GM06990 (cell line): ENCODE data around the gene CCL25.

Source experiments
- DNase-seq: peaks from one replicate; pipeline ENCODE4 v3.0.0-alpha.2; 2011; ENCODE audit not compliant: insufficient read length; ENCODE audit errors: extremely low read depth
- H3K27me3 ChIP-seq: replicated peaks from 2 replicates; pipeline ENCODE4 v1.6.0; 2011; ENCODE audit warnings: low read length; ENCODE audit not compliant: control insufficient read depth, insufficient read depth
- H3K36me3 ChIP-seq: 2 replicates; pipeline ENCODE4 v1.5.1; 2011; ENCODE audit warnings: low read length; ENCODE audit not compliant: control insufficient read depth, insufficient read depth
- H3K4me3 ChIP-seq: replicated peaks from 2 replicates; pipeline ENCODE4 v1.5.1; 2011; ENCODE audit warnings: low read depth, mild to moderate bottlenecking, control low read depth, low read length
- TF ChIP-seq, protein P1 (sequence below): IDR thresholded peaks from 2 replicates; pipeline ENCODE4 v1.5.1; 2011; ENCODE audit warnings: low read length, control low read depth, mild to moderate bottlenecking, inconsistent platforms; ENCODE audit not compliant: insufficient read depth, poor library complexity, severe bottlenecking

Gene CCL25

GRCh38 chr19:8084152-8084551 is 31.6 kb downstream of the CCL25 start:
- no peaks in the 10 kb centered on the region for H3K27me3 ChIP-seq

GRCh38 chr19:8085598-8086408 is 33.2 kb downstream of the CCL25 start:
- DNase-seq = no peak
- TF ChIP-seq, protein P1, sequence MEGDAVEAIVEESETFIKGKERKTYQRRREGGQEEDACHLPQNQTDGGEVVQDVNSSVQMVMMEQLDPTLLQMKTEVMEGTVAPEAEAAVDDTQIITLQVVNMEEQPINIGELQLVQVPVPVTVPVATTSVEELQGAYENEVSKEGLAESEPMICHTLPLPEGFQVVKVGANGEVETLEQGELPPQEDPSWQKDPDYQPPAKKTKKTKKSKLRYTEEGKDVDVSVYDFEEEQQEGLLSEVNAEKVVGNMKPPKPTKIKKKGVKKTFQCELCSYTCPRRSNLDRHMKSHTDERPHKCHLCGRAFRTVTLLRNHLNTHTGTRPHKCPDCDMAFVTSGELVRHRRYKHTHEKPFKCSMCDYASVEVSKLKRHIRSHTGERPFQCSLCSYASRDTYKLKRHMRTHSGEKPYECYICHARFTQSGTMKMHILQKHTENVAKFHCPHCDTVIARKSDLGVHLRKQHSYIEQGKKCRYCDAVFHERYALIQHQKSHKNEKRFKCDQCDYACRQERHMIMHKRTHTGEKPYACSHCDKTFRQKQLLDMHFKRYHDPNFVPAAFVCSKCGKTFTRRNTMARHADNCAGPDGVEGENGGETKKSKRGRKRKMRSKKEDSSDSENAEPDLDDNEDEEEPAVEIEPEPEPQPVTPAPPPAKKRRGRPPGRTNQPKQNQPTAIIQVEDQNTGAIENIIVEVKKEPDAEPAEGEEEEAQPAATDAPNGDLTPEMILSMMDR = no peak
- no peak overlapping the region for H3K4me3 ChIP-seq
- H3K36me3 ChIP-seq = no peaks in the 10 kb centered on the region
- H3K27me3 ChIP-seq = no peaks in the 10 kb centered on the region

More at GRCh38 chr19:8084152-8084551, 31.6 kb downstream of the CCL25 start:
- no peak for DNase-seq
- no peaks in the 10 kb centered on the region for H3K36me3 ChIP-seq
- no peak overlapping the region for H3K4me3 ChIP-seq
- TF ChIP-seq, protein P1 = no peak

DNA sequence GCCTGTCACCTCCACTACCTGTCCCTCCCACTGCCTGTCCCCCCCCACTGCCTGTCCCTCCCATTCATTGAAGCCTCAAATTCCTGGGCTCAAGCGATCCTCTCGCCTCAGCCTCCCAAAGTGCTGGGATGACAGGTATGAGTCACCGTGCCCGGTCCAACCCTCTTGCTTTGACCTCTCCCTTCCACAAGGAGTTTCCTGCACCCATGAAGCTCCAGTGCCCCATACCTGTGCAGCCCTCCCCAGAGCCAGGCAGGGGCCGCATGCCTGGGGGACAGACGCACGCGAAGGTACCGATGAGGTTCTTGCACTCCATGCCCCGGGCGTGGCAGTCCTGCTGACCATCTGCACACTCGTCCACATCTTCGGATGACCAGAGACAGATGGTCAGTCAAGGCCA is 34.3 kb downstream of the CCL25 start:
- DNase-seq = no peak
- no peak overlapping the region for H3K4me3 ChIP-seq
- TF ChIP-seq, protein P1 = no peak
- no peaks in the 10 kb centered on the region for H3K27me3 ChIP-seq
- H3K36me3 ChIP-seq = no peaks in the 10 kb centered on the region

DNA sequence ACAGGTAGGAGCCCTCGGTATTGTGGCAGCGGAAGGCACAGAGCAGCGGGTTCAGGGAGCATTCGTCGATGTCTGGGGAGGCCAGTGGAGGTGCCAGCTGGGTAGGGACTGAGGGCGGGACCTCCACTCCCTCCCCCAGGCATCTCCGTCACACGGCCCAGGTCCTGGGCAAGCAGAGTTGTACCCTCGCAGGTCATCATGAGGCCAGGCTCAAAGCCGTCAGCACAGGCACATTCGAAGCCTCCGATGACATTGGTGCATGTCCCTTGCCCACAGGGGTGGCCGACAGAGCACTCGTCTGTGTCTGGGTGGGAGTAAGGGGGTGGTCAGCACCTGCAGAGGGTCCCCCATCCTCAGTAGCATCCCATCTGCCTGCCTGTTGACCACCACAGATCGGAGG is 35.3 kb downstream of the CCL25 start:
- TF ChIP-seq, protein P1 = no peak
- DNase-seq = no peak
- Histone ChIP-seq H3K36me3 (no peaks in the 10 kb centered on the region), H3K4me3 (no peak overlapping the region), H3K27me3 (no peaks in the 10 kb centered on the region)

DNA sequence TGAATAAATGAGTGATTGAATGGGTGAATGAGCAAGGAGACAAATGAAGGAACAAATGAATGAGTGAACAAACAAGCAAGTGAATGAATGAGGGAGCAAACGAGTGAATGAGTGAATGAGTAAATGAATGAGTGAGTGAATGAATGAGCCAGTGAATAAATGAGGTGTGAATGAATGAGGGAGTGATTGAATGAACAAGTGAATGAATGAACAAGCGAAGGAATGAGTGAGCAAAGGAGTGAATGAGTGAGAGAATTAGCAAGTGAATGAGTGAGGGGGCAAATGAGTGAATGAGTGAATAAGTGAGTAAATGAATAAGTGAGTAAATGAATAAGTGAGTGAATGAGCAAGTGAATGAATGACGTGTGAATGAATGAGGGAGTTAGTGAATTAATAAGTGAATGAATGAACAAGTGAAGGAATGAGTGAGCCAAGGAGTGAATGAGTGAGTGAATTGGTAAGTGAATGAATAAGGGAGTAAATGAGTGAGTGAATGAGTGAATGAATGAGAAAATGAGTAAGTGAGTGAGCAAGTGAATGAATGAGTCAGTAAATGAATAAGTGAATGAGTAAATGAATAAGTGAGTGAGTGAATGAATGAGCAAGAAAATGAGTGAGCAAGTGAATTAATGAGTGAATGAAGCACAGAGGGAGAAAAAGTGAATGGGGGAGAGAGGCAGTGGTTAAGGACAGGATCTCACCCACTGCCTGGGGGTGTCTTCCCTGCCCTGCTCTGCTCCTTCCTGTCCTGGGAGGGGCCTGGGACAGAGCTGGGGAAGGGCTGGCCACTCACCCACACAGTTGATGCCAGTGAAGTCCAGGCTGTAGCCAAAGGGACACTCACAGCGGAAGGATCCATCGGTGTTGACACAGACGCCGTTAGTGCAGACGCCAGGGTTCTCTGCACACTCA is 36.4 kb downstream of the CCL25 start:
- Histone ChIP-seq H3K27me3 (no peaks in the 10 kb centered on the region), H3K36me3 (no peaks in the 10 kb centered on the region), H3K4me3 (no peak overlapping the region)
- DNase-seq = no peak
- TF ChIP-seq, protein P1 = no peak
